Tibial nerve (tissue), 4 donors: ENCODE measurements around the gene AGK. TPM values are rescaled to one million over a fixed set of nuclear protein-coding genes. Genes with fewer than 3 reads are reported as not detected.

Experiments
- DNase-seq, 2 donors: peaks; one replicate each; pipeline ENCODE4 v3.0.0-alpha.2; 2019; ENCODE audit warnings: low spot score in 2 of 2
- H3K27ac ChIP-seq, 4 donors: fragments of 200-600 bp; sonication (generic) in 3 of 4; one replicate each; pipeline ENCODE4 v1.5.1; 2017 to 2019; ENCODE audit warnings: mild to moderate bottlenecking in 1 of 4
- H3K27me3 ChIP-seq, 2 donors: fragments of 200-600 bp; sonication (generic) in 1 of 2; one replicate each; pipeline versions ENCODE4 v1.5.1 to v1.6.0; 2017 to 2019
- H3K36me3 ChIP-seq, 3 donors: fragments of 200-600 bp; sonication (generic); one replicate each; pipeline ENCODE4 v1.5.1; 2018 to 2019
- H3K4me1 ChIP-seq, 4 donors: fragments of 200-600 bp; sonication (generic) in 3 of 4; one replicate each; pipeline ENCODE4 v1.5.1; 2017 to 2019
- H3K4me3 ChIP-seq, 4 donors: fragments of 200-600 bp; sonication (generic) in 3 of 4; one replicate each; pipeline ENCODE4 v1.5.1; 2017 to 2019; ENCODE audit warnings: mild to moderate bottlenecking in 1 of 4, moderate library complexity in 1 of 4
- H3K9me3 ChIP-seq, 4 donors: fragments of 200-600 bp; sonication (generic) in 3 of 4; one replicate each; pipeline ENCODE4 v1.5.1; 2017 to 2019
- CTCF ChIP-seq, 5 experiments: fragments of 200-600 bp in 3 of 5; fragments of 450-650 bp in 2 of 5; sonication (generic) in 3 of 5; IDR thresholded peaks; one replicate each; pipeline ENCODE4 v1.5.1; 2016 to 2019; ENCODE audit warnings: antibody characterized with exemption in 5 of 5, mild to moderate bottlenecking in 3 of 5, moderate library complexity in 2 of 5
- EP300 ChIP-seq, 2 donors: sonication (generic); formaldehyde crosslinking; IDR thresholded peaks; one replicate each; pipeline ENCODE4 v1.6.1; 2017; ENCODE audit warnings: antibody characterized with exemption in 2 of 2, mild to moderate bottlenecking in 1 of 2
- POLR2A ChIP-seq, 2 donors: fragments of 450-650 bp; IDR thresholded peaks; one replicate each; pipeline ENCODE4 v1.6.1; 2017; ENCODE audit warnings: antibody characterized with exemption in 2 of 2, mild to moderate bottlenecking in 2 of 2, moderate library complexity in 2 of 2
- WGBS, 2 donors: methylation state at CpG; one replicate each; pipeline ENCODE4 v1.1.5; 2018; 5-methylcytosine and 5-hydroxymethylcytosine counted together
- total RNA-seq, 4 donors: library from RNA; depleted of rRNA; stranded (reverse); fragments of >200 nt; gene quantifications; one replicate each; pipeline ENCODE4 v1.1.0, GENCODE V29; 2016

The AGK gene
- total RNA-seq, 4 donors from 2014 or later, result 16.4 to 45.9 (median 26.3) TPM

DNA sequence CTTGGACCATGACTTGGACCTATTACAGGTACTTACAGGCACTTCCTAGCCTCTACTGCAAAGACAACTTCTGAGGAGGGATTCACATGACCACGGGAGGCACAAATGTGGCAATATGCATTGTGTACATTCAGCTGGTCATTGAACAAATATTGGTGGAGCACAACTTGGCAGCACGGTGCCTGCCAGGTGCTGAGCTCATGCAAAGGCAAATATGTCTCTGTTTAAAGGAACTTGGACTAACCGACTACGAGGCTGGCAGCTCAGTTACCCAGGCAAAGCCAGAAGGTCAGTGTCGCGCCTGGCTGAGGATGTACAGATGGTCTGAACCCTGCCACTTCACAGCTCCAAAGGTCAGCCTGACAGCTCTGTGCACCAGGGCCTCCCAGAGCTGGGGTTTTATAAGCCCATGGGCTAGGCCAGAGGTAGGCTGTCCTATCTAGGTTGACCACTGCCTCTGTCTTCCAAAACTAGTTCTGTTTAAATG is 144.6 kb downstream of the AGK start:
- WGBS, 2 donors, result 80 to 86% methylated on average over 4 to 6 of the region's 6 CpGs
- H3K27ac ChIP-seq, result no peak overlapping the region
- no peak for TF ChIP-seq POLR2A (IDR thresholded peaks at IDR 0.05)
- no peak for TF ChIP-seq EP300 (IDR thresholded peaks at IDR 0.05)
- no peak for TF ChIP-seq CTCF (IDR thresholded peaks at IDR 0.05)

DNA sequence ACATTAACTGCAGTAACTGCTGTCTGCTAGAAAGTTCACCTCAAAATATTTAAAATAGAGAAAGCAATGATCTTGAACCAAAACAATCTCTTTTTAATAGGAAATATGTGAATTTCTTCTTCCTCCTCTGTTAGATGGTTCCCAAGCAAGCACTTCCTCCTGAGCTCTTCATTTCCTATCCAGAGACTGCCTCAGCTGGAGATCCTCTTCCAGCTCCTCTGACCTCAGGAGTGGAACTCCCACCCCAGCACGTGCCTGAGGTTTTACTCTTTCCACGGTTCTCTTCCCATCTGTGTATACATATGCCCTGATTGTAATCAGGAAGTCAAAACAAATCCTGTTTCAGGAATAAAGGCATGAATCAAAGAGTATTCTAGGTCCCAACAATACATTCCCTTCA is 145.1 kb downstream of the AGK start:
- TF ChIP-seq POLR2A (IDR thresholded peaks at IDR 0.05), result no peak
- TF ChIP-seq EP300 (IDR thresholded peaks at IDR 0.05), result no peak
- TF ChIP-seq CTCF (IDR thresholded peaks at IDR 0.05), result no peak

More for the DNA sequence above, 144.6 kb downstream of the AGK start:
- no peaks in the 10 kb centered on the region for H3K36me3 ChIP-seq
- no peak for DNase-seq
- H3K9me3 ChIP-seq, result no peaks in the 10 kb centered on the region
- no peak overlapping the region for H3K4me3 ChIP-seq
- peaks cover 0 to 45% (median 5%) of the 10 kb centered on the region in 4 donors for H3K4me1 ChIP-seq
- H3K27me3 ChIP-seq, result no peaks in the 10 kb centered on the region

GRCh38 chr7:141697211-141697871 is 146.1 kb downstream of the AGK start:
- no peaks in the 10 kb centered on the region for H3K9me3 ChIP-seq
- H3K27ac ChIP-seq, result no peak overlapping the region
- H3K27me3 ChIP-seq, result no peaks in the 10 kb centered on the region
- no peak for TF ChIP-seq POLR2A (IDR thresholded peaks at IDR 0.05)
- no peak for TF ChIP-seq EP300 (IDR thresholded peaks at IDR 0.05)
- no peak for TF ChIP-seq CTCF (IDR thresholded peaks at IDR 0.05)
- peaks cover 0 to 49% (median 5%) of the 10 kb centered on the region in 4 donors for H3K4me1 ChIP-seq
- 70 to 77% methylated on average over 10 of the region's 10 CpGs for WGBS, 2 donors
- DNase-seq, result no peak
- H3K4me3 ChIP-seq, result no peak overlapping the region
- H3K36me3 ChIP-seq, result no peaks in the 10 kb centered on the region

More for the DNA sequence above, 145.1 kb downstream of the AGK start:
- no peak for DNase-seq
- H3K9me3 ChIP-seq, result no peaks in the 10 kb centered on the region
- no peaks in the 10 kb centered on the region for H3K36me3 ChIP-seq
- H3K4me3 ChIP-seq, result no peak overlapping the region
- H3K4me1 ChIP-seq, result peaks cover 0 to 47% (median 5%) of the 10 kb centered on the region in 4 donors
- no peak overlapping the region for H3K27ac ChIP-seq
- 30 to 39% methylated on average over 2 of the region's 2 CpGs for WGBS, 2 donors
- no peaks in the 10 kb centered on the region for H3K27me3 ChIP-seq

DNA sequence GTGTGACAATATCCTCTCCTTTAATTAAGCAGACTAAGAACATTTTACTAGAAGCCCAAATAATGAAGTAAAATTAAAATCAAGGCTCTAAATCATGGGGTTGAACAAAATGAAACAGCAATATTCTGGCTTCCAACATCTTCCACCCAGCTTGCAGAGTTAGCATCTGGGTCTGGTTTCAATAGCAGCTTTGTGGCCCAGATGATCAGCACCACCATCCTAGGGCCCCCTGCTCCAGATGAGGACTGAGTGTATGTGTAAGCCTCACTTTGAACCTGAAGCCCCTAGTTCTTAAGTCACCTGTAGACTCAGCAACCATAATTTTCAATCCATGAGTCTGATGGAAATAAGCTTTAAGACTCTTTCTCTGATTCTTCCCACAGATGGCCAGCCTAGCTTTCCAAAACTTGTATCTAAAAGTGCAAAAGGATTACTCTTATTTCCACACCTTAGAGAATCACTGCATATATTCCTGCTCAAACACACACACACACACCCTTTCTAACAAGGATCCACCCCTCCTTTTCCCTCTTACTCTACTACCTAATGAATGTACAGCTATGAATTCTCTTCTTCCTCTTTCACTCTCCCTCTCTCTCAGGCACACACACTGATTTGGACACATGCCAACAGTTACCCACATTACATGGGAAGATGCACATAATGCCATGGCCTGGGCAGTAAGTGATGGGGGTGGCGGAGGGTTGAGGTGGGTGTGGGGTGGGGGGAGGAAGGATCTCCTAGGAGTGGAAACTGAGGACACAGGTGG is 147.2 kb downstream of the AGK start:
- TF ChIP-seq EP300 (IDR thresholded peaks at IDR 0.05) (no peak), CTCF (IDR thresholded peaks at IDR 0.05) (no peak), POLR2A (IDR thresholded peaks at IDR 0.05) (no peak)
- DNase-seq, result no peak
- H3K9me3 ChIP-seq, result no peaks in the 10 kb centered on the region
- H3K4me1 ChIP-seq, result peaks cover 0 to 58% (median 5%) of the 10 kb centered on the region in 4 donors
- H3K36me3 ChIP-seq, result no peaks in the 10 kb centered on the region
- no peaks in the 10 kb centered on the region for H3K27me3 ChIP-seq
- H3K27ac ChIP-seq, result no peak overlapping the region
- WGBS, 2 donors, result 77 to 85% methylated on average over 1 of the region's 1 CpG
- H3K4me3 ChIP-seq, result no peak overlapping the region

GRCh38 chr7:141699860-141700259 is 148.7 kb downstream of the AGK start:
- Histone ChIP-seq H3K36me3 (no peaks in the 10 kb centered on the region), H3K27me3 (no peaks in the 10 kb centered on the region), H3K27ac (no peak overlapping the region), H3K4me3 (no peak overlapping the region), H3K4me1 (peaks cover 0 to 58% (median 5%) of the 10 kb centered on the region in 4 donors), H3K9me3 (no peaks in the 10 kb centered on the region)
- no peak for TF ChIP-seq EP300 (IDR thresholded peaks at IDR 0.05)
- no peak for TF ChIP-seq CTCF (IDR thresholded peaks at IDR 0.05)
- no peak for TF ChIP-seq POLR2A (IDR thresholded peaks at IDR 0.05)
- DNase-seq, result no peak
- WGBS, 2 donors, result 57 to 60% methylated on average over 3 of the region's 3 CpGs
